RWPE1 (cell line): ENCODE data around the gene PARN.
"Not testable (repeated sequence)": the region's sequence is repeated elsewhere in the genome, so short reads cannot be mapped to it uniquely, and the experiment has no call there.

Experiments used
- CTCF ChIA-PET: fragments of 350-600 bp; sonication (Branson Sonifier 250); formaldehyde crosslinking; extraction: SDS; loops from one replicate; lab custom pipeline; 2021; lab: Yijun Ruan, JAX
- POLR2A ChIA-PET: fragments of 400-600 bp; formaldehyde crosslinking; extraction: SDS; loops from one replicate; lab custom pipeline; 2020; ENCODE audit warnings: antibody characterized with exemption; ENCODE audit not compliant: low non-redundant PET; lab: Yijun Ruan, JAX
- DNase-seq: peaks from one replicate; pipeline ENCODE4 v3.0.0; 2012; ENCODE audit warnings: low spot score
- H3K27ac ChIP-seq: fragments of 450-650 bp; 2 replicates; pipeline ENCODE4 v1.5.1; 2017
- TF ChIP-seq, protein P1 (sequence below): fragments of 450-650 bp; conservative IDR thresholded peaks from 2 replicates; pipeline ENCODE4 v1.5.1; 2017; ENCODE audit warnings: low read depth, mild to moderate bottlenecking

Gene PARN

DNA sequence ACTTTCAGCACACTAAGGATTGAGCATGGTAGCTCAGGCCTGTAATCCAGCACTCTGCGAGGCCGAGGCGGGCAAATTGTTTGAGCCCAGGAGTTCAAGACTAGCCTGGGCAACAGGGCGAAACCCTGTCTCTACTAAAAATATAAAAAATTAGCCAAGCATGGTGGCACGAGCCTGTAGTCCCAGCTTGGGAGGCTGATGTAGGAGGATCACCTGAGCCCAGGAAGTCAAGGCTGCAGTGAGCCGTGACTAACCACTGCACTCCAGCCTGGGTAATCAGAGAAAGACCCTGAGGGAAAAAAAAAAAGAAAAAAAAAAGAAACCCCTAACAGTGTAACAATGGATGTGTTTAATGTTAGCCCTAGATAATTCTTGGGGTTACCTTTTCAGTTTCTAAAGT lies 24.0 kb downstream of the PARN start:
- H3K27ac ChIP-seq, result no peak overlapping the region
- CTCF ChIA-PET, result interaction anchor here (0.6 kb wide), 1 partner anchor 63 kb away, joined by 3 read pairs; no protein-coding TSS in a partner anchor
- POLR2A ChIA-PET, result no interaction called here
- DNase-seq, result no peak
- TF ChIP-seq, protein P1, sequence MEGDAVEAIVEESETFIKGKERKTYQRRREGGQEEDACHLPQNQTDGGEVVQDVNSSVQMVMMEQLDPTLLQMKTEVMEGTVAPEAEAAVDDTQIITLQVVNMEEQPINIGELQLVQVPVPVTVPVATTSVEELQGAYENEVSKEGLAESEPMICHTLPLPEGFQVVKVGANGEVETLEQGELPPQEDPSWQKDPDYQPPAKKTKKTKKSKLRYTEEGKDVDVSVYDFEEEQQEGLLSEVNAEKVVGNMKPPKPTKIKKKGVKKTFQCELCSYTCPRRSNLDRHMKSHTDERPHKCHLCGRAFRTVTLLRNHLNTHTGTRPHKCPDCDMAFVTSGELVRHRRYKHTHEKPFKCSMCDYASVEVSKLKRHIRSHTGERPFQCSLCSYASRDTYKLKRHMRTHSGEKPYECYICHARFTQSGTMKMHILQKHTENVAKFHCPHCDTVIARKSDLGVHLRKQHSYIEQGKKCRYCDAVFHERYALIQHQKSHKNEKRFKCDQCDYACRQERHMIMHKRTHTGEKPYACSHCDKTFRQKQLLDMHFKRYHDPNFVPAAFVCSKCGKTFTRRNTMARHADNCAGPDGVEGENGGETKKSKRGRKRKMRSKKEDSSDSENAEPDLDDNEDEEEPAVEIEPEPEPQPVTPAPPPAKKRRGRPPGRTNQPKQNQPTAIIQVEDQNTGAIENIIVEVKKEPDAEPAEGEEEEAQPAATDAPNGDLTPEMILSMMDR, result no peak

DNA sequence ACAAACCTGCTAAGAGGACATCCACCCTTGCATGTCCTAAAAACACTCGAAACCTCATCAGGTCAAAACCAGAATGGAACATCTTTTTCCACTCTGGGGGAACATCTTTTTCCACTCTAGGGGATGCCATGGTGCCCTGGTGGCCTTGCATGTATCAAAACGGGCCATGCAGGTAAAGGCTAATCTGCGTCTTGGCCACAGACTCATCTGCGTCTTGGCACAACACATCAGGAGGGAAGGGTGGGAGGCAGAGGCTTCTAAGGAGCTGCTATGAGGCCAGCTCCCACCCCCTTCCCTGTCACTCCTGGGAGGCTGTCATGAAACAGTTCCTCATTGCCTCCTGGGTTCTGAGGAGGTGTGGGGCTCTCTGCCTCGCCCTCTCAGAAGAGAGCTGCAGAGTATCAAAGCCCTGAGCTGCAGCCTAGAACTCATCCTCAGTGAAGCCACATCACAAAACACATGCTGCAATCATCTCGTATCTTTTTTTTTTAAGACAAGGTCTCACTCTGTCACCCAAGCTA lies 27.6 kb downstream of the PARN start:
- DNase-seq, result no peak
- CTCF ChIA-PET, result no interaction called here
- POLR2A ChIA-PET, result no interaction called here
- TF ChIP-seq, protein P1, result no peak
- no peak overlapping the region for H3K27ac ChIP-seq

DNA sequence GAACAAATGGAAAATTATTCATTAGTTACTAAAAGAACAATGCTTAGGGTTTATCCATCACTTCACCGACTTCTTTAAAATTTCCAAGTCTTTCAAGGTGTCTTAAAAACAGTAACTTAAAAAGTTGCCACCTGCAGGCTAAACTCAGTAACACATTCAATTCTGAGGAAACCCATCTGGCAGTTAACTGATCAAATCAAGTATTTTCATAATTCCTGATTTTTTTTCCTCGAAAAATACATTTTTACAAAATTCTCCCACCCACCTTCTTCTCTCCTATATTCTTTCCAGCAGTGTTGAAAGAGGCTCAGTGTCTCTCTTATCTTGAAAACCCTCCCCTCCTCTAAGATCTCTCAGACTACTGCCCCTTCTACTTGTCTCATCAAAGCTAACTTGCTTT lies 29.9 kb downstream of the PARN start:
- peak; percentile 28 for DNase-seq
- H3K27ac ChIP-seq, result no peak overlapping the region
- POLR2A ChIA-PET, result no interaction called here
- CTCF ChIA-PET, result no interaction called here
- TF ChIP-seq, protein P1, result peak; percentile 50

DNA sequence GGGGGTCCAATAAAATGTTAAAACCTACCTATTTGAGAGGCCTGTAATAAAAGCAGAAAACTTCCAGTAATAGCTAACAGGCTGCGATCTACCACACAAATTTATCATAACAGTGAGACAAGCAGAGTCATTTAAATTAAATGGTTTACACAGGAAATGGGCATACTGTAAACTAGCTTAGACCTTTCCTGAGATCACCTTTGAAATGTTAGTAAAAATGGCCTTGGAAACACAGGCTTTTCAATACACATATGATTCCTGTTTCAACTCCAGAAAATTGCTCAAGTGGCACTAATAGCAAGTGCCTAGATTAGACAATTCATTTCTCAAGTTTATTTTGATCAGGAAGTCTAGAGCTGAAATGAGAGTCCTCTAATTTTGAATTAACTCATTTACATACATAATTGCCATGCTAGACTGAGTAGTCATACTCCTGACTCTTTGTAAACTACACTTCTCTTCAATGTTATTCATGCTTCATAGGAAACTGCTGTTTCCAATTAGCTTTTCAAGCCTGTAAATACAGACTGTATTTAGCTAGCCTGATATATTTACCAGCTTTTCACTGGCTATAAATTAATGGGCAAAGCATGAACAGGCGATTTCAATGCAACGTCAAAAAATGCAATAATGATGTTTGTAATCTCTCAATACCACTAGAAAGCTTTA lies 43.3 kb downstream of the PARN start:
- no peak overlapping the region for H3K27ac ChIP-seq
- ChIA-PET POLR2A (interaction anchor here (0.6 kb wide), 1 partner anchor 26 kb away, joined by 8 read pairs; no protein-coding TSS in a partner anchor), CTCF (interaction anchor here (0.5 to 0.6 kb wide), 2 partner anchors 69 to 868 kb away, joined by 3 to 5 read pairs; no protein-coding TSS in a partner anchor)
- TF ChIP-seq, protein P1, result no peak
- DNase-seq, result no peak

DNA sequence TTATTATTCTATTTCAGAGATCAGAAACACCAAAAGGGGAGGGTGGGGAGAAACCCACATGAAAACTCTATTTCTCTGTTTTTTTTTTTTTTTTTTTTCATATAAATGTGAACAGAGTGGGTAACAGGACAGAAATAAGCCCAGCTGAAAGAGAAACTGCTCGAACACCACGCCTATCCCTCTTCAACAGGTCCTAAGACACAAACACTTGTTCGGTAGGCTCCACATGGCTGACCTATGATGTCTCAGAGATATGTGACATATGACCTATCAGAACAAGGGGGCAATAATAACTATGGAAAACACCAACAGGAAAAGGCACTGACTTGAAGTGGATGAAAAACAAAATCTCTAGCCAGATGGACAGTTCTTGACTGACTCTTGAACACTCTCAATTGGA lies 44.8 kb downstream of the PARN start:
- DNase-seq, result no peak
- TF ChIP-seq, protein P1, result no peak
- CTCF ChIA-PET, result no interaction called here
- no peak overlapping the region for H3K27ac ChIP-seq
- POLR2A ChIA-PET, result no interaction called here

DNA sequence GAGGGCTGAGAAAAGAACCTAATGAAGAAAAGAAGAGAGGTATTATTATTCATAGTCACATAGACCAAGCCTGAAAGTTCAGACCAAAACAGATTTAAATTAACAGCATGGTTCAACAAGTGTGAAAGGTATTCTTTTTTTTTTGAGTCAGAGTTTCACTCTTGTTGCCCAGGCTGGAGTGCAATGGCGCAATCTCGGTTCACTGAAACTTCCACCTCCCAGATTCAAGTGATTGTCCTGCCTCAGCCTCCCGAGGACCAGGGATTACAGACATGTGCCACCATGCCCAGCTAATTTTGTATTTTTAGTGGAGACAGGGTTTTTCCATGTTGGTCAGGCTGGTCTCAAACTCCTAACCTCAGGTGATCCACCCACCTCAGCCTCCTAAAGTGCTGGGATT lies 49.1 kb downstream of the PARN start:
- CTCF ChIA-PET, POLR2A ChIA-PET, DNase-seq: not testable (repeated sequence)
- 0 out of 2 replicates have a peak overlapping the region, but pooled peaks have one; percentile 23 for H3K27ac ChIP-seq

DNA sequence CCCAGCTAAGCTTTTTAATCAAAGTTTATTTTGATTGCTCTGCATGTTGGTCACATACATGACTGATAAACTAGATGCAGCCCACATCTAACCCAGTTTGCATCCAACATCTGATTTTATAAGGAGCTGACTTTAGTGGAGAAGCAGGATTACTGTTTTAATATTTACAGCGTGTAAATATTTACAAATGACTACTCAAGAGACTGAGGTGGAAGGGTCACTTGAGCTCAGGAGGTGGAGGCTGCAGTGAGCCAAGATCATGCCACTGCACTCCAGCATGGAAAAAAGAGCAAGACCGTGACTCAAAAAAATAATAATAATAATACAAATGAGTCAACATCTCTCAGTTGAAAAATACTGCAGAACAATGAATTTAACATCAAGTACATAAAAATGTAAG lies 50.8 kb downstream of the PARN start:
- POLR2A ChIA-PET, result no interaction called here
- H3K27ac ChIP-seq, result no peak overlapping the region
- no peak for DNase-seq
- TF ChIP-seq, protein P1, result no peak
- CTCF ChIA-PET, result no interaction called here
